Ureter (tissue), 1 donor: ENCODE data around the gene KLHL11. TPM values are rescaled to one million over a fixed set of nuclear protein-coding genes. Genes with fewer than 3 reads are reported as not detected.
"Not testable (repeated sequence)": the region's sequence is repeated elsewhere in the genome, so short reads cannot be mapped to it uniquely, and the experiment has no call there.

Experiments
- DNase-seq: peaks from one replicate; pipeline ENCODE4 v3.0.0-alpha.2; 2020; ENCODE audit warnings: low spot score
- total RNA-seq: library from RNA; stranded (reverse); gene quantifications from one replicate; pipeline ENCODE4 v1.2.4, GENCODE V29; 2023
- donor health status: DM: yes; HTN: yes; CAD: no.

KLHL11 gene
- total RNA-seq, 1 donor from 2014 or later: 15.6 TPM

DNA sequence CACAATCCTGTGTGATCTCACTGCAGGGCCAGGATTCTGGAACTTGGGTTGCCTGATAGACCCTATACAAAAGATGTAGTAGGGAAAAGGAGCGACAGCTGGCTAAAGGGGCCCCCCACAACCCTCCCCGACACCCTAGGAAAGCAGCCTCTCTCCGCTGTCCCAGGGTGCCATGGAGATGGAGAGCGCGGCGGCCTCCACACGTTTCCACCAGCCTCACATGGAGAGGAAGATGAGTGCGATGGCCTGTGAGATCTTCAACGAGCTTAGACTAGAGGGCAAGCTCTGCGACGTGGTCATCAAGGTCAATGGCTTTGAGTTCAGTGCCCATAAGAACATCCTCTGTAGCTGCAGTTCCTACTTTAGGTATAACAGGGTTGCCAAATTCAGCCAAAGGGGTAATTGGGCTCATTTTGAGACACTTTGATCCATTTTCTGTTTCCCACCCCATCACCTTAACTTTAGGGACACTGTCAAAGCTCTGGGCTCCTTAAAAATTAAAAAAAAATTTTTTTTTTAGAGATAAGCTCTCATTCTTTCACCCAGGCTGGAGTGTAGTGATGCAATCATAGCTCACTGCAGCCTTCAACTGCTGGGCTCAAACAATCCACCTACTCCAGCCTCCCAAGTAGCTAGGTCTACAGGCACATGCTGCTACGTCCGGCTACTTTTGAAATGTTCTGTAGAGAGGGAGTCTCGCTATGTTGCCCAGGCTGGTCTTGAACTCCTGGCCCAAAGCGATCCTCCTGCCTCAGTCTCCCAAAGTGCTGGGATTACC, 27.3 kb downstream of the KLHL11 start, which contains the start of gene KLHL10:
KLHL10 (plus strand) TSS at position 65 of the 778 bp plus-strand sequence; CDS start at position 173, 108 bp downstream.
- DNase-seq: no peak

DNA sequence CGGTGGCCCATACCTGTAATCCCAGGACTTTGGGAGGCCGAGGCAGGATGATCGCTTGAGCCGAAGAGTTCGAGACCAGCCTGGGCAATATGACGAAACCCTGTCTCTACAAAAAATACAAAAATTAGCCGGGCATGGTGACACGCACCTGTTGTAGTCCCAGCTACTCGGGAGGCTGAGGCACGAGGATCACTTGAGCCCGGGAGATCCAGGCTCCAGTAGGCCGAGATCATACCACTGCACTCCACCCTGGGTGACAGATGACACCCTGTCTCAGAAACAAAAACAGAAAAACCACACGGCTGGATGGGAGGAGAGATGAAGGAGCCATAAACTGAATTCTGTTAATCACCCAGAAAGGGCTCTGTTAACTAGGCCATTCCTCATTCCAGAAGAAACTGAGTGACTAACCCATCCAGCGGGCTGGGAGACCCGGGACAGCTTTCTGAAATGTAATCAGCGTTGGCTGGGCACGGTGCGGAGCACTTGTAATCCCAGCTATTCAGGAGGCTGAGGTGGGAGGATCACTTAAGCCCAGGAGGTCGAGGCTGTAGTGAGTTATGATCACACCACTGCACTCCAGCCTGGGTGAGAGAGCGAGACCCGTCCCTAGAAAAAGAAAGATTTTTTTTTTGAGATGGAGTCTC, 28.6 kb downstream of the KLHL11 start:
- no peak for DNase-seq

DNA sequence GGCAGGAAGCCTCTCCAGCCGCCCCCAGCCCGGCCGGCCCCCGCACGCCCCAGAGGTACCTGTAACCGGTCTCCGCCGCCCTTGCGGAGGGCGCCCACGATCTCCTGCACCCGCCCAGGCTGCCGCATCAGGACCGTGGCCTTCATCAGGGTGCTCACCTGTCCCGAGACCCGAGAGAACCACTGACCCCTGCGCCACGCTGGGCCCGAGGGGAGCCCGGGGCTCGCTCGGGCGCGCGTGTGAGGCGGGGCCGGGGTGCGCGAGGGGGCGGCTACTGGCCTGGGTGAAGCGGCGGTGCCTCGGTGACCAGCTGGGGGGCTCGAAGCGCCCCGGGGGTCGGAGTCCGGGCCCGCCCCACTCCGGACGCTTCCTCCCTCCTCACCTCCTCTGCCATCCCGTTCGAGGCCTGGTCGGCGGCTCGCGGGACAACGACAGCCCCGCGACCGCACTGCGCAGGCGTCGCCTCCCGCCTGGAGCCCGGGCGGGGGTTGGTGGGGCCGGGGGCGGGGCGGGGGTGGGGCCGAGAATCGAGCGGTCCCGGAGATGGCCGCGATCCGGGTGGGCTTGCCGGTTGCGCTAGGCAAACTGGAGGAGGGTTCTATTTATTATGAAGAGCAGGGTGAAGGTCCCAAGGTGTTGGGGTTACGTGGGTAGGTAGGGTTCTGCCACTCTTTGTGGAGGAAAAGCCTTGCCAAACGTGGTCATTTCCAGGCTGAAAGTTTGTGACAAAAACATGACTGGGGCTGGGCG, 29.2 kb downstream of the KLHL11 start, which contains the start of gene NT5C3B:
NT5C3B (minus strand) TSS at position 433 of the 750 bp plus-strand sequence; CDS start at position 394, 39 bp downstream.
- peak; percentile 50 for DNase-seq

DNA sequence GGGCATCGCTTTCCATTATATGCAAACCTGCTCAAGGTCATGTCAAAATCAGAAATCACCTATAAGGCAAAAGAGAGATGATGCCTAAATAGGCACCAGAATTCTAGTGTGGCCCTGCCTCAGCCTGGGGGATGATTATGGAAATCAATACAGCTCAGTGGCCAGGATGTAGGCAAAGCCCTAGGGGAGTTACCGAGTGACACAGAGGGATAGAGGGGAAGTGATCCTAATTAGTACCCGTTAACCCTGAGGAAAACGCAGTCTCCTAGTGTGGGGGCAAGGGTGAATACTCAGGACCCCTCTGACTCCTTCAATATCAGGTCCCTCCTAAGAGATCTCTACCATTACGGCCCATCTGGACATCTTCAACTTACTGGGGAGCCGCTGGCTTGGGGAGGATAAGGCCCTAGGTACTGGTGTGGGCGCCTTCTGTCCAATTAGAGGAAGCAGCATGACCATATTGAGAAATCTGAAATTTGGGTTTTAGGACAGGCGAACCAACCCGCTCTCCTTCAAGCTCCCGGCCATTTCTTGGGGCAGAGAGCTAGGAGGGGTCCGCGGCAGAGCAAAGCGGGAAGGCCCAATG, 29.9 kb downstream of the KLHL11 start:
- no peak for DNase-seq

DNA sequence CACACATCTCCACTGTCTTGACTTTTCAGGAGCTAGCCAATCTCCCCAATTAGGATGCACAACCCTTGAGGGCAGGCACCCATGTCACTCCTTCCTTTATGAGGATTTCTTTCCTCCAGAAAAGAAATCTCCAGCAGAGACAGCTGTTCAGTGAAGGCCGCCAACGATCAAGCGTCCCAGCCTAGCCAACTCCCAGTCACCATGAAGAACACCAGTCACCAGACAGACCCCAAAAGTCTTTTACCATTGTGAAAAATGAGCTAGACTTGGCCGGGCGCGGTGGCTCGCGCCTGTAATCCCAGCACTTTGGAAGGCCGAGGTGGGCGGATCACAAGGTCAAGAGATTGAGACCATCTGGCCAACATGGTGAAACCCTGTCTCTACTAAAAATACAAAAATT, 35.3 kb downstream of the KLHL11 start:
- not testable (repeated sequence) for DNase-seq

DNA sequence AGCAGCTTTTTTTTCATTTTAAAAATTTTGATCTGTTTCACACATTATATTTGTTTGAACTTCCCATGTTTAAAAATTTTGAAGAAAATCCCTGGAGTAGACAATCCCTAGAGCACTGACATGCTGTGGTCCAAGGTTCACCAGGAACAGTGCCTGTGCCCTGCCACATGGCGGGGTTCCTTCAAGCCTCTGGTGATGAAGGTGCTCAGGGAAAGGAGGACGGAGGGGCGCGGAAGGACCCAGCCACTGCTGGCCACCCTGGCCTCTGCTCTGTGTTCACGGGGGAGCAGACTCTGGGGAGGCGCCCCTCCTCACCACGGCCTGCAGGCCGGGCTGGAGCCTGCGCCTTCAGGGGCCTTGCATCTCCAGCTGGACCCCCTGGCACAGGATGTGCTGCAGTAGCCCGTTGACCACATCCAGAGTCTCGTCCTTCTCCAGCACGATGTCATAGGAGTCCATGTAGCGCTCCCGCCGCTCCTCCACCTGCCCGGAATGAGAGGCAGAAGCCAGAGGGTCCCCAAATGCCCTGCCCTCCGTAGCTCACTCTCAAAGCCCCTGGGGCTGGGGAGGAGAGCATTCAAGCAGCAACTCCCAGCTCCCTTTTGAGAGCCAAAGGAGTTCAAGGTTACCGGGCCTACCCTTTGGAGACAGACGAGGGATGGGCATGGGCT, 39.9 kb downstream of the KLHL11 start:
- no peak for DNase-seq

DNA sequence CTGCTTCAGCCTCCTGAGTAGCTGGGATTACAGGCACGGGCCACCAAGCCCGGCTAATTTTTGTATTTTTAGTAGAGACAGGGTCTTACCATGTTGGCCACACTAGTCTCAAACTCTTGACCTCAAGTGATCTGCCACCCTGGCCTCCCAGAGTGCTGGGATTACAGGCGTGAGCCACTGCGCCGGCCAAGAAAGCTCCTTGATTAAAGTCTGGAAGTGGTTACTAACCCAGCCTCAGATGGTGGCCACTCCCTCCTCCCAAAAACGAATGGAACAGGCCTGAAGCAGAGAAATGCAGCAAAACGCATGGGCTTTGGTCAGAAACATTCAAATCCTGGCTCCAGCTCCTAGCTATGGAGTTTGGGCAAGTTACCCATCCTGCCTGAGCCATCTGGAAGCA, 41.1 kb downstream of the KLHL11 start:
- no peak for DNase-seq

DNA sequence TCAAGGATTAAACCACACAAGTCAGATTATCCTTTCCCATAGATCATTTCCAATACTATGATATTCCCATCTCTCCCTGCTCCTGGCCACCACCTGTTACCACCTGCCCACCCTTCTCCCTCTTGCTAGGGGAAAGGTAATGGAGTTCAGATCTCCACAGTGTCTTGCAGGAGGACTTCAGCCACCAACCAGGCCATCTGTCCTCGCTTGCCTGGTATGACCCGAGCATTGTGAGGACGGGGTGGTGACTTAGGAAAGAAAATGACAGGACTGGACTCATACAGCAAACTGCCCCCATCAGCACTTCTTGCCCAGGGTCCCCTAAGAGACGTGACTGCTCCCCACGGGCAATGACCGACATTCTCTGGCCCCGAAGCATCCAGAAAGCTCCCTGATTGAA, 41.6 kb downstream of the KLHL11 start:
- no peak for DNase-seq

DNA sequence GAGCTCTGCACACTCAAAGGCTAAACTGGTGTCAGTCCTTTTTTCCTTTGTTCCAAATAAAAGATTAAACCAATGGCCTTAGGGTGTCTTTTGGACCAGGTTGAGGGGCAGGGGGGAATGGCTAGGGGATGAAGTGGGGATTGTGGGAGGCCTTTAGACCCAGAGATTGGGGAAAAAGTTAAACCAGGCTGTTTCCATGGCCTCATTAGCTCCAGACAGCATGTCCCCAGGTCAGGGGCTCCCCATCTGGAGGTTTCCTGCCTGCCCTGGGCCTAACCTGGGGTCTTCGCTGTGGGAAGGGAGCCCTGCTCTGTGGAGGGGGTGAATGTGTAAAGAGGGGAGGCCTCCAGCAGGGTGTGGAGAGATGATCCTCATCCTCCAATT, 42.1 kb downstream of the KLHL11 start:
- no peak for DNase-seq

DNA sequence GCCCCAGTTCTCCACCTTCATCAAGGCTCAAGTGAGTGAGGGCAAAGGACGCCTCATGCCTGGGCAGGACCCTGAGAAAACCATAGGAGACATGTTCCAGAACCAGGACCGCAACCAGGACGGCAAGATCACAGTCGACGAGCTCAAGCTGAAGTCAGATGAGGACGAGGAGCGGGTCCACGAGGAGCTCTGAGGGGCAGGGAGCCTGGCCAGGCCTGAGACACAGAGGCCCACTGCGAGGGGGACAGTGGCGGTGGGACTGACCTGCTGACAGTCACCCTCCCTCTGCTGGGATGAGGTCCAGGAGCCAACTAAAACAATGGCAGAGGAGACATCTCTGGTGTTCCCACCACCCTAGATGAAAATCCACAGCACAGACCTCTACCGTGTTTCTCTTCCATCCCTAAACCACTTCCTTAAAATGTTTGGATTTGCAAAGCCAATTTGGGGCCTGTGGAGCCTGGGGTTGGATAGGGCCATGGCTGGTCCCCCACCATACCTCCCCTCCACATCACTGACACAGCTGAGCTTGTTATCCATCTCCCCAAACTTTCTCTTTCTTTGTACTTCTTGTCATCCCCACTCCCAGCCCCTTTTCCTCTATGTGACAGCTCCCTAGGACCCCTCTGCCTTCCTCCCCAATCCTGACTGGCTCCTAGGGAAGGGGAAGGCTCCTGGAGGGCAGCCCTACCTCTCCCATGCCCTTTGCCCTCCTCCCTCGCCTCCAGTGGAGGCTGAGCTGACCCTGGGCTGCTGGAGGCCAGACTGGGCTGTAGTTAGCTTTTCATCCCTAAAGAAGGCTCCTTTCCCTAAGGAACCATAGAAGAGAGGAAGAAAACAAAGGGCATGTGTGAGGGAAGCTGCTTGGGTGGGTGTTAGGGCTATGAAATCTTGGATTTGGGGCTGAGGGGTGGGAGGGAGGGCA, 42.7 kb downstream of the KLHL11 start:
- no peak for DNase-seq

DNA sequence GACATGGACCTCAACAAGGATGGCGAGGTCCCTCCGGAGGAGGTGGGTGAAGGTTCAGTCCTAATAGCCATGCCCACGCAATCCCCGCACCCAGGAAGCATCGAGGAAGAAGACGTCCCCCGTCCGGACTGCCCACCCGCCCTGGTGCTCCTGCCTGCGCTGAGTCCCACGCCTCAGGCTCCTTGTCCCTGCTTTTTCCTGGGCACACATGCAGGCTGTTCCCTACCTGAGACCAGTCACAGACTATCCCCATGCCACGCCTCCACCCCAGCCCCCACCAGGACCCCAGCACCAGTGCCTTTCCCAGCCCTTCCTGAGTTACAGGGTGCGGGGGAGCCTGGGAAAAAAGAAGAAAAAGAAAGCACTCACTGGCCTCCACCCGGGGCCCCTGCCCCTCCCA, 43.4 kb downstream of the KLHL11 start:
- no peak for DNase-seq

DNA sequence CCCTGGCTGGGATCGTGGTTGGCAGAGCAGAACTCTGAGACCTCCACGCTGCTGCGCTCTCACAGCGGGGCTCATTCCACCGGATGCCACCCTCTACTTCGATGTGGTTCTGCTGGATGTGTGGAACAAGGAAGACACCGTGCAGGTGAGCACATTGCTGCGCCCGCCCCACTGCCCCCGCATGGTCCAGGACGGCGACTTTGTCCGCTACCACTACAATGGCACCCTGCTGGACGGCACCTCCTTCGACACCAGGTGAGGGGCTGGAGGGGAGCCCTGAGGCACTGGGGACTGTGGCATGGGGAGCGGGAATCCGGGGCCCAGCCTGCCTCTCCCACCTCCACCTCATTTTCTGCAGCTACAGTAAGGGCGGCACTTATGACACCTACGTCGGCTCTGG, 47.2 kb downstream of the KLHL11 start:
- DNase-seq: no peak

DNA sequence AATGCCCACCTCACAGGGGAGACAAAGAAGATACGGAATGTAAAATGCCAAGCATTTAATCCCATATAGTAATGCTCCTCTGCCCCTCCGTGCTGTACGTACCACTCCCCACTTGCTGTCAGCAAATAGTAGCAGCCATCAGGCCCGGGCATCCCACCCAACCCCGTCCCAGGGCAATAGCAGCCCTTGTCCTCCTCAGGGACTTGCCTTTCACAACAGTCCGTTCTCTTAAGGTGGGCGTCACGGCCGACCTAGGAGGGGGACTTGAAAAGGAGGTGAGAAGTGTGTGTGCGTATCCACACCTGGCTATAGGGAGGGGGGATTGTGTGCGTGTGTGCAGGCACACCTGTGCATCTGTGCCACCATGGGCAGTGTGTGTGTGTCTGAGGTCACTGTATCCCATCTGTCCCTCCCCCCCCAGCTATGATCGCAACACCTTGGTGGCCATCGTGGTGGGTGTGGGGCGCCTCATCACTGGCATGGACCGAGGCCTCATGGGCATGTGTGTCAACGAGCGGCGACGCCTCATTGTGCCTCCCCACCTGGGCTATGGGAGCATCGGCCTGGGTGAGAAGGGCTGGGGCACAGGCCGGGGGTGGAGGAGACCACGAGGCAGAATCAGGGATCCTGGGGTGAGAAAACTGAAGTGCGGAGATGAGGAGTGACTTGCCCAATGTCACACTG, 48.4 kb downstream of the KLHL11 start:
- no peak for DNase-seq

DNA sequence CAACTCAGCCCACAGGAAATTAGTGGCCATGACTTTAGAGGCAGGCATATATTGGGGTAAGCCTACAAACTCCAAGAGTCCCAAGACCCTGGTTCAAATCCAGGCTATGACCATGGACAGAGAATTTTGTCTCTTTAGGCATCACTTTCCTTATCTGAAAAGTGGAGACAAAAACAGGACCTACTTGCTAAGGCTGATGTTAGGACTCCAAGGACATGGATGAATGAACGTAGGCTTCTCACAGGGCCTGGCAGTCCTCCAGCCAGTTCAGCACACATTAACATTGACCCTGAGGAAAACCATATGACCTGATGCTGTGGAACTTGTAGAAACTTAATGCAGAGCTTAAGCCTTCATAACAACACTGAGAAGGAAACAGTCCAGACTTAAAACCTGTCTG, 51.0 kb downstream of the KLHL11 start:
- no peak for DNase-seq

DNA sequence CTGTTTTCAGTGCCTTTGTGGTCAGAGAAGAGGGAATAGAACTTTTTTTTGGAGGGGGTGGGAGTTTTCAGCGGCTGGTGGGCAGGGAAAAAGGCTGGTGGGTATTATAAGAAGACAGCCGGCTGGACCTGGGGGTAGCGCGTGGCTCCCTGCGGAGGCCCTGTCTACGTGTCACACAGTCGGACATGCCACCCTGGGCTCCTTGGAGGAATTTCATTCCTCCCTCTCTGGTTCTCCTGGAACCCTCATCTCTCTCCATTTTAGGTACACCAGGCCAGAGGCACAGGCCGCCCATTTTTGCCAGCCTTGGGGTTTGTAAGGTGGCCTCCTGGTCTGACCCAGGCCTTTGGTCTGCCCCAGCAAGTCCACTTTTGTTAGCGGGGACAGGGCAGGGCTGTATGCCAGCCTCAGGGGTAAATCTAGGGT, 51.5 kb downstream of the KLHL11 start:
- DNase-seq: no peak

DNA sequence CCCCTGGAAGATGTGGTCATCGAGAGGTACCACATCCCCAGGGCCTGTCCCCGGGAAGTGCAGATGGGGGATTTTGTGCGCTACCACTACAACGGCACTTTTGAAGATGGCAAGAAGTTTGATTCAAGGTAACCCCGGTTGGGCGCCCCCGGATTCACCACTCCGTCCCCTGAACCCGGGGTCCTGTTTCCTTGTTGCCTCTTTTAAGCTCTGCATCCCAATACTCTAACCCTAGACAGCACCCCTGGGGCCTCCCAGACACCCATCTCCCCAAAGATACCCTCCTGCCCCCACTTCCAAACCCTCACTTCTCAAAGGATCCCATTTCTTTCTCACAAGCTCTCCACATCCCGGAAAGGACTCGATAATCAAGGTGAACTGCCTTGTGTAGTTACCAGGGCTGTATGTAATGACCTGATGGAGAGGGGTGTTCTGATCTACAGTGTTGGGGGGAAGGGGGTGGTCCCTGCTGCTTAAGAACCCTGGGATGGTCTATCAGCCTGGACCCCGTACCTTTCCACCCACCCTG, 52.0 kb downstream of the KLHL11 start:
- DNase-seq: no peak

DNA sequence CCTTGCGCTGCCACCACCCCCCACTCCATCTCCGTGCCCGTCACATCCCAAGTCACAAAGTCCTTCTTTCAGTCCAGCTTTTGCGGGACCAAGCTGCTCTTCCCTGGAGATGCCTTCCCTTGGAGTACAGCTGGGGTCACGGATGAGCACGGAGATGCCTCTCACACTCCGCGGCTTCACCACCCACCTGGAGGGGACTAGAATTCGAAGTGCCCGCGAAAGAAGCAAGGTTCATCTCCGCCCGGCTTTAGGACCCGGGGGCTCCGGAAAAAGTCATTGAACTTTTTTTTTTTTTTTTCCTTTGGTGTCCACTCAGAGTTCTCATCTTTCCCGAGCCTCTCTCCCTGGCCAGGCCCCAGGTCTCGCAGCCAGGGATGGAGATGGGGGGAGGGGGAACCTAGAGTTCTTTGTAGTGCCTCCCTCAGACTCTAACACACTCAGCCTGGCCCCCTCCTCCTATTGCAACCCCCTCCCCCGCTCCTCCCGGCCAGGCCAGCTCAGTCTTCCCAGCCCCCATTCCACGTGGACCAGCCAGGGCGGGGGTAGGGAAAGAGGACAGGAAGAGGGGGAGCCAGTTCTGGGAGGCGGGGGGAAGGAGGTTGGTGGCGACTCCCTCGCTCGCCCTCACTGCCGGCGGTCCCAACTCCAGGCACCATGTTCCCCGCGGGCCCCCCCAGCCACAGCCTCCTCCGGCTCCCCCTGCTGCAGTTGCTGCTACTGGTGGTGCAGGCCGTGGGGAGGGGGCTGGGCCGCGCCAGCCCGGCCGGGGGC, 52.7 kb downstream of the KLHL11 start, which contains the start of gene FKBP10:
FKBP10 (plus strand) TSS at position 624 of the 771 bp plus-strand sequence; CDS start at position 655, 31 bp downstream.
- peak; percentile 70 for DNase-seq

DNA sequence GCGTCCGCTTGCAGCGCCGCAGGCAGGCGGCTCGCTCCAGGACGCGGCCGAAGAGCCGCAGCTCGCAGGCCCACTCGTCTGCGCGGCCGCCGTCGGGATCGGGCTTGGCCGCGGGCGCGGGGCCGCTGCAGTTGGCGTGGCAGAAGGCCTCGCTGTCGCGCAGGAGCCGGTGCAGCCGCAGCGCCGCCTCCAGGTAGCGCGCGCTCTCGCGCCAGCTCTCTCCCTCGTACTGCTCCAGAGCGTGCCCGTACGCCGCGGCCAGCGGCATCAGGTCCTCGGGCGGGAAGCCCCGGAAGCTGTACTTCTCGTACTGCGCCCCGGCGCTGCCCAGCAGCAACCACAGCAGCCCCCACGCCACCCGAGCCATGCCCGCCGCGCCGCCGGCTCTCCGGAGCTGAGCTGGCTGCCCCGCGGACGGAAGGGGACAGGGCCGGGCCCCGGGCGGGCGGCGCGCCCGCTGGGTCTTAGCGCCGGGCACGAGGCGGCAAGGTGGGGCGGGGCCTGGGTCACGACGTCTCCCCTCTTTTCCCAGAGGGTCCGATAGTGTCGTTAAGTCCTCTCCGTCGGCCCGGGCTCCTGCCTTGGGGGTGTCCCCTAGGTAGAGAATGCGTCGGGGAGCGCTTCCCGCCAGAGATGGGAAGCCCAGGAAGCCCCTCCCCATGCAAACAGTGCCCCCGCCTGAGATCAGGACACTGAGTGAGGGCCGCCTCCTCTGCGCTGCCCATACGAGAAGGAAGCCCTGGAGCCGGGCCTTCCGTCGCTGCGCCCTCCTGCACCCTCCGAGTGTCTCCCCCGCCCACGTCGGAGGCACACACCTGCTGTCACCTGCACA, 53.5 kb downstream of the KLHL11 start, which contains the start of gene P3H4:
P3H4 (minus strand) TSS at position 401 of the 832 bp plus-strand sequence; CDS start at position 367, 34 bp downstream.
- peak; percentile 80 for DNase-seq
